CD4-positive, alpha-beta T cell treated with Interleukin-21 for 1 hour (primary cell): Measurements from ENCODE around the gene NAPB.
"Not testable (repeated sequence)": the region's sequence is repeated elsewhere in the genome, so short reads cannot be mapped to it uniquely, and the experiment has no call there.

Experiments used
- DNase-seq: peaks from one replicate; pipeline ENCODE4 v3.0.0-alpha.2; 2020

The NAPB gene

GRCh38 chr20:23420943-23421931 lies at the start of gene NAPB:
NAPB (minus strand) TSS chr20:23421488; CDS start chr20:23421402, 86 bp downstream.
- peak; percentile 93 for DNase-seq

- DNase-seq = not testable (repeated sequence)
Measured at GRCh38 chr20:23466961-23467360, 45.7 kb upstream of the NAPB start.

- DNase-seq = no peak
Measured at GRCh38 chr20:23461180-23461579, 39.9 kb upstream of the NAPB start.

- DNase-seq = no peak
Measured at GRCh38 chr20:23459461-23460150, 38.3 kb upstream of the NAPB start.

- peak; percentile 20 for DNase-seq
Measured at GRCh38 chr20:23456873-23457272, 35.6 kb upstream of the NAPB start.

GRCh38 chr20:23456409-23456808 lies 35.1 kb upstream of the NAPB start:
- DNase-seq = peak; percentile 40

GRCh38 chr20:23455639-23456038 lies 34.4 kb upstream of the NAPB start:
- no peak for DNase-seq

- DNase-seq = no peak
Measured at GRCh38 chr20:23454816-23455215, 33.5 kb upstream of the NAPB start.

- no peak for DNase-seq
Measured at GRCh38 chr20:23453549-23454543, 32.6 kb upstream of the NAPB start.

GRCh38 chr20:23452776-23453175 lies 31.5 kb upstream of the NAPB start, which contains the start of gene CST11:
CST11 (minus strand) TSS chr20:23452876; CDS start chr20:23452811, 65 bp downstream.
- DNase-seq = no peak

GRCh38 chr20:23451956-23452487 lies 30.7 kb upstream of the NAPB start:
- DNase-seq = no peak

- DNase-seq = no peak
Measured at GRCh38 chr20:23450877-23451276, 29.6 kb upstream of the NAPB start.

- DNase-seq = no peak
Measured at GRCh38 chr20:23449421-23449820, 28.1 kb upstream of the NAPB start.

- no peak for DNase-seq
Measured at GRCh38 chr20:23448167-23448566, 26.9 kb upstream of the NAPB start.

- no peak for DNase-seq
Measured at GRCh38 chr20:23446505-23446904, 25.2 kb upstream of the NAPB start.

- no peak for DNase-seq
Measured at GRCh38 chr20:23445596-23446217, 24.4 kb upstream of the NAPB start.

GRCh38 chr20:23444859-23445258 lies 23.6 kb upstream of the NAPB start:
- no peak for DNase-seq

- no peak for DNase-seq
Measured at GRCh38 chr20:23442436-23442835, 21.1 kb upstream of the NAPB start.

- DNase-seq = peak; percentile 73
Measured at GRCh38 chr20:23441850-23442313, 20.6 kb upstream of the NAPB start.

GRCh38 chr20:23440004-23440403 lies 18.7 kb upstream of the NAPB start:
- DNase-seq = no peak

- DNase-seq = no peak
Measured at GRCh38 chr20:23438661-23439060, 17.4 kb upstream of the NAPB start.
